Measurements from ENCODE around the gene AADACL4. TPM values are rescaled to one million over a fixed set of nuclear protein-coding genes. Genes with fewer than 3 reads are reported as not detected.

AADACL4 gene
- total and polyA plus RNA-seq, 9 of the 15 experiments (the other 6 are each of a cell fraction or from before 2014, with no cell fraction given): not detected

DNA sequence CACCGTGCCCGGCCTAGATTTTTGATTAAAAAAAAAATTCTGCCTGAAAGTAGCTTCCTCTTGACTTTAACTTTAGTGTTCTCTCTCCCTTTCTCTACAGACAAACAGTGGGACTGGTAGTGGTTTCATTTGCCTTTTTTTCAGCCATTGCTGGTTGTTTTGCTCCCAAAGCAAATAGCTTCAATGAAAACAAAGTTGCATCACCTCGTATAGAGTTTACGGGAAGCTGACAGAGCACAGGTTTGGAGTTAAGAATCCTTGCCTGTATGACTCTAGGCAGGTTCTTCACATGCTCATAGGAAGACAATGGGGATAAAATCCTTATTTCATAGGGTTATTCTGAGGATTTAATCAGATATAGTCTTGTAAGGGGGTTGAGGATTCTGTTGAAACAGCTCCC is 21.6 kb downstream of the AADACL4 start (continued):
- TF ChIP-seq, protein P1, sequence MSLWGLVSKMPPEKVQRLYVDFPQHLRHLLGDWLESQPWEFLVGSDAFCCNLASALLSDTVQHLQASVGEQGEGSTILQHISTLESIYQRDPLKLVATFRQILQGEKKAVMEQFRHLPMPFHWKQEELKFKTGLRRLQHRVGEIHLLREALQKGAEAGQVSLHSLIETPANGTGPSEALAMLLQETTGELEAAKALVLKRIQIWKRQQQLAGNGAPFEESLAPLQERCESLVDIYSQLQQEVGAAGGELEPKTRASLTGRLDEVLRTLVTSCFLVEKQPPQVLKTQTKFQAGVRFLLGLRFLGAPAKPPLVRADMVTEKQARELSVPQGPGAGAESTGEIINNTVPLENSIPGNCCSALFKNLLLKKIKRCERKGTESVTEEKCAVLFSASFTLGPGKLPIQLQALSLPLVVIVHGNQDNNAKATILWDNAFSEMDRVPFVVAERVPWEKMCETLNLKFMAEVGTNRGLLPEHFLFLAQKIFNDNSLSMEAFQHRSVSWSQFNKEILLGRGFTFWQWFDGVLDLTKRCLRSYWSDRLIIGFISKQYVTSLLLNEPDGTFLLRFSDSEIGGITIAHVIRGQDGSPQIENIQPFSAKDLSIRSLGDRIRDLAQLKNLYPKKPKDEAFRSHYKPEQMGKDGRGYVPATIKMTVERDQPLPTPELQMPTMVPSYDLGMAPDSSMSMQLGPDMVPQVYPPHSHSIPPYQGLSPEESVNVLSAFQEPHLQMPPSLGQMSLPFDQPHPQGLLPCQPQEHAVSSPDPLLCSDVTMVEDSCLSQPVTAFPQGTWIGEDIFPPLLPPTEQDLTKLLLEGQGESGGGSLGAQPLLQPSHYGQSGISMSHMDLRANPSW (CRISPR knock-in tag; IDR thresholded peaks at IDR 0.05): no peak
- TF ChIP-seq SIN3A (IDR thresholded peaks at IDR 0.05; ENCODE audit: borderline replicate concordance in 2 of 2, control insufficient read depth in 1 of 2, low read depth in 2 of 2, low read length in 2 of 2): no peak
- TF ChIP-seq ZFX (CRISPR knock-in tag; IDR thresholded peaks at IDR 0.05): 0 out of 2 replicates have a peak, but pooled peaks have one; percentile 14
- TF ChIP-seq NONO (IDR thresholded peaks at IDR 0.05; ENCODE audit: low read depth in 2 of 2, low read length in 1 of 2): no peak
- no peak for TF ChIP-seq ZNF253 (CRISPR knock-in tag; conservative IDR thresholded peaks at IDR 0.05)
- no peak for TF ChIP-seq TAF15 (IDR thresholded peaks at IDR 0.05; ENCODE audit: low read depth, low read length)
- TF ChIP-seq ZNF76 (CRISPR knock-in tag; IDR thresholded peaks at IDR 0.05; ENCODE audit: borderline replicate concordance): no peak
- TF ChIP-seq NCOA1 (IDR thresholded peaks at IDR 0.05; ENCODE audit: low read depth): no peak
- TF ChIP-seq FOSL1 (tag; conservative IDR thresholded peaks at IDR 0.05): peak; percentile 71
- no peak for TF ChIP-seq TCF7 (IDR thresholded peaks at IDR 0.05; ENCODE audit: borderline replicate concordance)
- TF ChIP-seq CEBPB (tag; IDR thresholded peaks at IDR 0.05): peak; percentile 62
- TF ChIP-seq NR2C2 (CRISPR knock-in tag; IDR thresholded peaks at IDR 0.05): no peak
- TF ChIP-seq NR2C2 (tag; IDR thresholded peaks at IDR 0.05): peak; percentile 3; the same call in 1 of the 2 replicates
- TF ChIP-seq PHF21A (IDR thresholded peaks at IDR 0.05; ENCODE audit: borderline replicate concordance, low read depth): no peak
- peak; percentile 33; the same call in 1 of the 2 replicates for TF ChIP-seq SMARCA4 (IDR thresholded peaks at IDR 0.05)
- TF ChIP-seq CEBPG (CRISPR knock-in tag; IDR thresholded peaks at IDR 0.05): peak; percentile 66; the same call in 1 of the 2 replicates
- peak; percentile 29 to 79; a peak in 2 of 4 replicates for TF ChIP-seq CEBPG (tag; conservative IDR thresholded peaks at IDR 0.05 in 1 of 2, IDR thresholded peaks at IDR 0.05 in 1 of 2)
- TF ChIP-seq, protein P2, sequence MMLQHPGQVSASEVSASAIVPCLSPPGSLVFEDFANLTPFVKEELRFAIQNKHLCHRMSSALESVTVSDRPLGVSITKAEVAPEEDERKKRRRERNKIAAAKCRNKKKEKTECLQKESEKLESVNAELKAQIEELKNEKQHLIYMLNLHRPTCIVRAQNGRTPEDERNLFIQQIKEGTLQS (IDR thresholded peaks at IDR 0.05): peak; percentile 90
- TF ChIP-seq, protein P2 (CRISPR knock-in tag; conservative IDR thresholded peaks at IDR 0.05): no peak
- TF ChIP-seq, protein P3, sequence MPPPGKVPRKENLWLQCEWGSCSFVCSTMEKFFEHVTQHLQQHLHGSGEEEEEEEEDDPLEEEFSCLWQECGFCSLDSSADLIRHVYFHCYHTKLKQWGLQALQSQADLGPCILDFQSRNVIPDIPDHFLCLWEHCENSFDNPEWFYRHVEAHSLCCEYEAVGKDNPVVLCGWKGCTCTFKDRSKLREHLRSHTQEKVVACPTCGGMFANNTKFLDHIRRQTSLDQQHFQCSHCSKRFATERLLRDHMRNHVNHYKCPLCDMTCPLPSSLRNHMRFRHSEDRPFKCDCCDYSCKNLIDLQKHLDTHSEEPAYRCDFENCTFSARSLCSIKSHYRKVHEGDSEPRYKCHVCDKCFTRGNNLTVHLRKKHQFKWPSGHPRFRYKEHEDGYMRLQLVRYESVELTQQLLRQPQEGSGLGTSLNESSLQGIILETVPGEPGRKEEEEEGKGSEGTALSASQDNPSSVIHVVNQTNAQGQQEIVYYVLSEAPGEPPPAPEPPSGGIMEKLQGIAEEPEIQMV (tag; conservative IDR thresholded peaks at IDR 0.05; ENCODE audit: low read depth): no peak
- TF ChIP-seq GATA2 (CRISPR knock-in tag; IDR thresholded peaks at IDR 0.05): 0 out of 2 replicates have a peak, but pooled peaks have one; percentile 3
- TF ChIP-seq, protein P4, sequence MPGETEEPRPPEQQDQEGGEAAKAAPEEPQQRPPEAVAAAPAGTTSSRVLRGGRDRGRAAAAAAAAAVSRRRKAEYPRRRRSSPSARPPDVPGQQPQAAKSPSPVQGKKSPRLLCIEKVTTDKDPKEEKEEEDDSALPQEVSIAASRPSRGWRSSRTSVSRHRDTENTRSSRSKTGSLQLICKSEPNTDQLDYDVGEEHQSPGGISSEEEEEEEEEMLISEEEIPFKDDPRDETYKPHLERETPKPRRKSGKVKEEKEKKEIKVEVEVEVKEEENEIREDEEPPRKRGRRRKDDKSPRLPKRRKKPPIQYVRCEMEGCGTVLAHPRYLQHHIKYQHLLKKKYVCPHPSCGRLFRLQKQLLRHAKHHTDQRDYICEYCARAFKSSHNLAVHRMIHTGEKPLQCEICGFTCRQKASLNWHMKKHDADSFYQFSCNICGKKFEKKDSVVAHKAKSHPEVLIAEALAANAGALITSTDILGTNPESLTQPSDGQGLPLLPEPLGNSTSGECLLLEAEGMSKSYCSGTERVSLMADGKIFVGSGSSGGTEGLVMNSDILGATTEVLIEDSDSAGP (CRISPR knock-in tag; IDR thresholded peaks at IDR 0.05): no peak

Measured in K562 (cell line).